ENCODE data around the gene RABL6. TPM values are rescaled to one million over a fixed set of nuclear protein-coding genes. Genes with fewer than 3 reads are reported as not detected.

Gene RABL6
- total RNA-seq, 1 donor from 2014 or later = 46.9 TPM

GRCh38 chr9:136849960-136850865 lies 42.5 kb downstream of the RABL6 start:
- ATAC-seq (no peak), DNase-seq (ENCODE audit: low spot score) (no peak)
- intact Hi-C loops (cut with DNase I) = loop anchor here (10.0 kb wide), 1 partner anchor 175 kb away; the partner anchor contains the start of gene ABCA2

GRCh38 chr9:136850866-136851775 lies 43.4 kb downstream of the RABL6 start:
- intact Hi-C loops (cut with DNase I) = no loop called here
- DNase-seq (ENCODE audit: low spot score) (no peak), ATAC-seq (no peak)

GRCh38 chr9:136851941-136852663 lies 44.4 kb downstream of the RABL6 start, which contains the start of gene MAMDC4:
TSS of gene MAMDC4 (plus strand) at chr9:136852346. CDS start at chr9:136852417, 71 bp downstream.
- intact Hi-C loops (cut with DNase I) = no loop called here
- DNase-seq (ENCODE audit: low spot score) (no peak), ATAC-seq (no peak)

- DNase-seq (ENCODE audit: low spot score) = peak; percentile 59
- no peak for ATAC-seq
- intact Hi-C loops (cut with DNase I) = no loop called here
Observed at GRCh38 chr9:136852664-136853595, 45.2 kb downstream of the RABL6 start.

- ATAC-seq = no peak
- intact Hi-C loops (cut with DNase I) = no loop called here
- DNase-seq (ENCODE audit: low spot score) = peak; percentile 55
Observed at GRCh38 chr9:136853596-136854112, 45.9 kb downstream of the RABL6 start.

- intact Hi-C loops (cut with DNase I) = no loop called here
- peak; percentile 65 for DNase-seq (ENCODE audit: low spot score)
- ATAC-seq = no peak
Observed at GRCh38 chr9:136854113-136854841, 46.5 kb downstream of the RABL6 start.

GRCh38 chr9:136854842-136855460 lies 47.2 kb downstream of the RABL6 start:
- ATAC-seq (no peak), DNase-seq (ENCODE audit: low spot score) (peak; percentile 57)
- intact Hi-C loops (cut with DNase I) = no loop called here

GRCh38 chr9:136855461-136856078 lies 47.8 kb downstream of the RABL6 start:
- intact Hi-C loops (cut with DNase I) = no loop called here
- no peak for ATAC-seq
- DNase-seq (ENCODE audit: low spot score) = peak; percentile 57

GRCh38 chr9:136856079-136856476 lies 48.3 kb downstream of the RABL6 start:
- DNase-seq (ENCODE audit: low spot score) = peak; percentile 59
- ATAC-seq = no peak
- intact Hi-C loops (cut with DNase I) = no loop called here

GRCh38 chr9:136856541-136857141 lies 48.9 kb downstream of the RABL6 start:
- no peak for ATAC-seq
- intact Hi-C loops (cut with DNase I) = no loop called here

GRCh38 chr9:136857166-136857565 lies 49.4 kb downstream of the RABL6 start:
- intact Hi-C loops (cut with DNase I) = no loop called here
- ATAC-seq (no peak), DNase-seq (ENCODE audit: low spot score) (peak; percentile 55)

More at GRCh38 chr9:136856541-136857141, 48.9 kb downstream of the RABL6 start:
- DNase-seq (ENCODE audit: low spot score) = peak; percentile 44

GRCh38 chr9:136857581-136858412 lies 50.0 kb downstream of the RABL6 start:
- ATAC-seq = no peak
- intact Hi-C loops (cut with DNase I) = no loop called here
- peak; percentile 53 for DNase-seq (ENCODE audit: low spot score)

GRCh38 chr9:136858452-136858843 lies 50.7 kb downstream of the RABL6 start:
- intact Hi-C loops (cut with DNase I) = no loop called here
- ATAC-seq = no peak
- no peak for DNase-seq (ENCODE audit: low spot score)

GRCh38 chr9:136858844-136859757 lies 51.4 kb downstream of the RABL6 start:
- intact Hi-C loops (cut with DNase I) = no loop called here
- ATAC-seq (peak; percentile 22), DNase-seq (ENCODE audit: low spot score) (peak; percentile 62)
